Activated CD4-positive, alpha-beta T cell treated with anti-CD3 and anti-CD28 coated beads for 24 hours (primary cell): ENCODE results near the gene ZNF571.

Source experiments
- DNase-seq, 2 donors: peaks; one replicate each; pipeline ENCODE4 v3.0.0-alpha.2; 2020; ENCODE audit warnings: low read depth in 2 of 2

Gene ZNF571

DNA sequence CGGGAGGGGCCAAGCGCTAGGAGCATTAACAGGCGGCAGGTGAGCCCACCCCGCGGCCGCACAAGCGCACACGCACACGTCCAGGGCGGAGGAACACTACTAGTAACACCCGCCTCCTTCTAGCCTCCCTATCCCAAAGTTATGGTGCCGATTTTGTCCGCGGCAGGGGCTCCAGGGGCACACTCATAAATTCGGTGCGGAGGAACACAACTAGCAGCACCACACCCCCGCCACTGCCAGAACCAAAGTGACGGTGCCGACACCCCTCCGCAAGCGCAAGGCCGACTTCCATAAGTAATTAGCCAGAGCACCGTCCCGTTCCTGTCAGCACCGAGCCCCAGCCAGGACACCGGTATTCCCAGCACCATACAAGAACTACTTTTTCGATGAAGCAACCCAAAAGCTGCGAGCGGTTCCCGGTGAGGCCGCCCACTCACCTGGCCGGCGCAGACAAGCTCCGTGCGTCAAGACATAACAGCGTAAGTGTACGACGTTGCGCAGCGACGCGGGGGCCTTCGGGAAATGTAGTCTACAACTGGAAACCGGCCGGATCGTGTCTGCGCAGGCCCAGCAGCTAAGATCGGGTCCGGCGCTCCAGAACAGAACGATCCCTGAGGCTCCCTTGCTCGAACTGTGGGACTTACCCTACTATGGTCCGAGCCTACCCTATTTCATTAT lies at the start of gene ZNF571, which contains the start of gene ZNF540:
TSS of gene ZNF571 (minus strand) at position 489 of the 678 bp plus-strand sequence. CDS start 8,116 bp downstream, outside the sequence.
TSS of gene ZNF540 (plus strand) at position 573 of the 678 bp plus-strand sequence. CDS start 3,572 bp downstream, outside the sequence.
- DNase-seq, result peak; percentile 84 to 87

DNA sequence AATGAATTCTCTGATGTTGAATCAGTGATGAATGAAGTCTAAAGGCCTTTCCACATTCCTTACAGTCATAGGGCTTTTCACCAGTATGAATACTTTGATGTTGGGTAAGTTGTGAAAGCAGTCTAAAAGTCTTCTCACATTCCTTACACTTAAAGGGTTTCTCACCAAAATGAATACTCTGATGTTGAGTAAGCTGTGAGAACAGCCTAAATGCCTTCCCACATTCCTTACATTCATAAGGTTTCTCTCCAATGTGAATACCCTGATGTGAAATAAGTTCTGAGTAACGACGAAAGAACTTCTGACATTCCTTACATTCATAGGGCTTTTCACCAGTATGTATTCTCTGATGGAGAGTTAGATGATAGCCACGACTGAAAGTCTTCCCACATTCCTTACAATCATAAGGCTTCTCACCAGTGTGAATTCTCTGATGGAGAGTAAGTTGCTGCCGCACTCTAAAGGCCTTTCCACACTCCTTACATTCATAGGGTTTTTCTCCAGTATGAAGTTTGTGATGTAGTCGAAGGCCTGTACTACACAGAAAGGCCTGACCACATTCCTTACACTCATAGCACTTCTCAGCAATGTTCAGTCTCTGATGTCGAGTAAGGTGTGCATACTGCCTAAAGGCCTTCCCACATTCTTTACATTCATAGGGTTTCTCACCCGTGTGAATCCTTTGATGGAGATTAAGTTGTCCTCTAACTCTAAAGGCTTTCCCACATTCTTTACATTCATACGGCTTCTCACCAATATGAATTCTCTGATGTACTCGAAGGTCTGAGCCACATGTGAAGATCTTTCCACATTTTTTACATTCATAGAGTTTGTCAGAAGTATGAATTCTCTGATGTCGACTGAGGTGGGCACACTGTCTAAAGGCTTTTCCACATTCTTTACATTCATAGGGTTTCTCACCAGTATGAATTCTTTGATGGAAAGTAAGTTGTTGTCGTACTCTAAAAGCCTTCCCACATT lies 40.8 kb upstream of the ZNF571 start:
- DNase-seq, result no peak

DNA sequence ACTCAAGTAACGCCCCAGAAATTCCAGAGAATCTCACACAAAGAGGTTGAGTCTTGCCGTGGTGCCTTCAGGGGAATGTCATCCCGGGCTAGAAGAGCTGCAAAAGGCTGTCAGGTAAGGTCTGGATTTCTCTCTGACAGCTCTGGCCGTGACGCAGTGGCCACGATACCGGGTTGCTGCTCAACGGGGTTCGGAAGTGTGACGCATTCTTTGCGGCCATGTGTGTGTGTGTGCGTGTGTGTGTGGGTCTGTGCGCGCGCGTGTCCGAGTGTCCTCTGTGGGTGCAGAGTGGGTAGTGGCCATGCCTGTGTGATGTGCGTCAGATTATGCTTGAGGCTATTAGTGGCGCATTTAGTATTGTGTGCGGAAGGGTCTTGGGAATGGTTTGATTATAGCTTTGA lies 390 bp upstream of the ZNF571 start:
- peak; percentile 11 to 40 for DNase-seq

DNA sequence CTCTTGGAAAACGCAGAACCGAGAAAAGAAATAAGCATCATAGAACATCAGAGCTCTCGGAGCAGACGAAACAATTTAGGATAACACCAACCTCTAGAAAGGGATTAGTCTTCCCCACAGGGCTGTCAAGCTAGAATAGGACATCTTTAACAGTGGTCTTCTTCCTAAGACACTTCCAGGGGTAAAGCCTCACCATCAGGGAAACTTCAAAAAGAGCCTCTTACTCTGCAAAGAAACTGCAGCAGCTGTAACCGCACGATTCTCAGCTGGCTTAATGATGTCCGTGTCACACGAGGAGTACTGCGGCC lies 642 bp downstream of the ZNF571 start:
- DNase-seq, result no peak

DNA sequence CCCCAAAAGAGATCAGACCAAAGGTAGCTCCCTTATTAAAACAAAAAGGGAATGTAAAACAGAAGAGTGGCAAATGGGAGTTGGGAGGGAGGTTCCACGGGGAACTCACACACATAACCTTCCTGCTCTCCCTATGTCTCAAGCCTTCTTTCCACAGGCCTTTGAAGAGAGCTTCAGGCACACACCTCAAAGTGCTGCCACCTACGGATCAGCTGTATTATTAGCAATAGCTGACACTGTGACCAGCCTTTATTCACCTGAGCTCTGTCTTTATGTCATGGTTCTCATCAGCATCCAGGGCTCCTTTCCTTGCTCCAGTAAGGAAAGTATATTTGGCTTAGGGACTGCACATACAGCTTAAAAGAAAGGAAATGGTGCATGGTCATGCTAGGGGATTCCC lies 11.3 kb downstream of the ZNF571 start:
- DNase-seq, result no peak

DNA sequence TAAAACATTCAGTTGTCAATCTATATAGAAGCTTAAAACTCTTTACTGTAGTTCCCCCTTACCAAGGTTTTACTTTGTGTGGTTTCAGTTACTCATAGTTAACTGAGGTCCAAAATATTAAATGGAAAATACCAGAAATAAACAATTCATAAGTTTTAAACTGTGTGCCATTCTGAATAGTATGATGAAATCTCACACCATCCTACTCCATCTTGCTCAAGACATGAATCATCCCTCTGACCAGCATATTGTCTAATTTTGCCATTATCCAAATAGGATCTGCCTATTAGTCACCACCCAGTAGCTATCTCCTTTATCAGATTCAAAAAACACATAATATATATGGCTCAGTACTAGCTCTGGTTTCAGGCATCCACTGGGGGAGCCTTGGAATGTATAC lies 22.4 kb downstream of the ZNF571 start:
- DNase-seq, result no peak

DNA sequence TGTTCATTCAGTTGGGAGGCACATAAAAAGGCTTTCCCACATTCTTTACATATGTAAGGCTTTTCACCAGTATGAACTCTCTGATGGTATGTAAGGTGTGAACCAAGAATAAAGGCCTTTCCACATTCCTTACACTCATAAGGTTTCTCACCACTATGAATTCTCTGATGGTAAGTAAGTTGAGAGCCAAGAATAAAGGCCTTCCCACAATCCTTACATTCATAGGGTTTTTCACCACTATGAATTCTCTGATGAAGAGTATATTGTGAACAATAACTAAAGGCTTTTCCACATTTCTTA lies 29.3 kb downstream of the ZNF571 start:
- no peak for DNase-seq

DNA sequence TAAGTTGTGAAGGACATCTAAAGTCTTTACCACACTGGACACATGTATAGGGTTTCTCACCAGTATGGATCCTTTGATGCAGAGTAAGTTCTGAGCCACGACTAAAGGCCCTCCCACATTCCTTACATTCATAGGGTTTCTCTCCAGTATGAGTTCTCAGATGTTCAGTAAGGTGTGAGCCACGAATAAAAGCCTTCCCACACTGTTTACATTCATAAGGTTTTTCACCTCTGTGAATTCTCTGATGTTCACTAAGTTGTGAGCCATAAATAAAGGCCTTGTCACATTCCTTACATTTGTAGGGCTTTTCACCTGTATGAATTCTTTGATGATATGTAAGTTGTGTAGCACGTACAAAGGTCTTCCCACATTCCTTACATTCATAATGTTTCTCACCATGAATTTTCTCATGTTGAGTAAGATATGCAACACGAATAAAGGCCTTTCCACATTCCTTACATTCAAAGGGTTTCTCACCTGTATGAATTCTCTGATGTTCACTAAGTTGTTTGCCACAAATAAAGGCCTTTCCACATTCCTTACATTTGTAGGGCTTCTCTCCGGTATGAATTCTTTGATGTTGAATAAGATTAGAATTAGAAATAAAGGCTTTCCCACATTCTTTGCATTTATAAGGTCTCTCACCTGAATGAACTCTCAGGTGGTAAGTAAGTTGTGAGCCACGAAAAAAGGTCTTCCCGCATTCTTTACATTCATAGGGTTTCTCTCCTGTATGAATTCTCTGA lies 29.8 kb downstream of the ZNF571 start:
- no peak for DNase-seq

DNA sequence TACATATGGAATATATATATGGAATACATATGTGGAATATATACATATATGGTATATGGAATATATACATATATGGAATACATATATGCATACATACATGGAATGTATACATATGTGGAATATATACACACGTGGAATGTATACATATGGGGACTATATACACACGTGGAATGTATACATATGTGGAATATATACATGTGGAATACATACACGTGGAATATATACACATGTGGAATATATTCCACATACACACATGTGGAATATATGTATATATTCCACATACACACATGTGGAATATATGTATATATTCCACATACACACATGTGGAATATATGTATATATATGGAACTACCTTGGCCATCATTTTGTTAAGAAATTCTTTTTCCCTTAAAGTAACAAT lies 31.1 kb downstream of the ZNF571 start:
- no peak for DNase-seq

DNA sequence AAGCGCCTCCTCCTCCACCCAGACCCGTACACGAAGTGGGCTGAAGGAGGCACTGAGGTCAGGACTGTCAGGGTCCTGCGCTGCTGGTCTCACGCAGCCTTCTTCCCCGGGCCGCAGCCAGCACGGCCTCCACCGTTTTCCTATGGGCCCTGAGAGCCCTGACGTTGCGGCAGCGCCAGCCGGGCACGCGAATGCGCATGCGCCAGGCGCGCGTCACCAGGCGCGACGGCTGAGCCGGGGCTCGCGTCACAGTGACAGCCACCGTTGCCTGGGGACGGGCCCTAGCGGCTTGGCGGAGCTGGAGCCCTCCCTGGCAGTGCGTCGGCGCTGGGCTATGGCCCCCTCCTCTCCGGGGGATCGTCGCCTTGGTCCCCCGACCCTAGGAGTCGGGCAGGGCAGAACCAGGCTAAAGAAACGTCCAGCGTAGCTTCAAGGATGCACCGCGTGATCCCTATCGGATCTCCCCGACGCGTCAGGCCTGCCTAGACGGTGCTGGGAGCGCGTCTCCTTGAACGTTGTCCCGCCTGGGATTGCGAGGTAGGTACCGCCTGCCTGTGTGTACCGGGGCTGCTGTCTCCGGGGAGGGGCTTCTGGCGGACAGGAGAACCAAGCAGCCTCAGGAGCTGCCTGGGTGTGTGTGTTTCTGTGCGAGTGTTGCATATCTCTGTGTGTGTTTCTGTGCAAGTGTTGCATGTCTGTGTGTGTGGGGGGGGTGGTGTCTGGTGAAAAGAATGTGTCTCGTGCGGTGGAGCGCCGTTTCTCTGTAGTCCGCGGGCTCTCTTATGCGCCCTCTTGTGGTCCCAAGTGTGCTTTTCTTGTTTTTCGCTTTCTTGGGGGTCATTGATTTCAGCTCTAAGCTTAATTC lies 43.2 kb downstream of the ZNF571 start:
- peak; percentile 1 to 20 for DNase-seq

DNA sequence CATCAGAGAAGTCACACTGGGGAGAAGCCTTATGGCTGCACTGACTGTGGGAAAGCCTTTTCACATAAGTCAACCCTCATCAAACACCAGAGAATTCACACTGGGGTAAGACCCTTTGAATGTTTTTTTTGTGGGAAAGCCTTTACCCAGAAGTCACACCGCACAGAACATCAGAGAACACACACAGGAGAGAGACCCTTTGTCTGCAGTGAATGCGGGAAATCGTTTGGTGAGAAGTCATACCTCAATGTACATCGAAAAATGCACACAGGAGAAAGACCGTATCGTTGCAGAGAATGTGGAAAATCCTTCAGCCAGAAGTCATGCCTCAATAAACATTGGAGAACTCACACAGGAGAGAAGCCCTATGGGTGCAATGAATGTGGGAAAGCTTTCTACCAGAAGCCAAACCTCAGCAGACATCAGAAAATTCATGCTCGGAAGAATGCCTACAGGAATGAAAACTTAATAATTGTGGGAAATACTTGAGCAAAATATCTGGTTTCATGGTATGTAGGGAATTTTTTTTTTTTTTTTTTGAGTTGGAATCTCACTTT lies 57.1 kb downstream of the ZNF571 start:
- no peak for DNase-seq

DNA sequence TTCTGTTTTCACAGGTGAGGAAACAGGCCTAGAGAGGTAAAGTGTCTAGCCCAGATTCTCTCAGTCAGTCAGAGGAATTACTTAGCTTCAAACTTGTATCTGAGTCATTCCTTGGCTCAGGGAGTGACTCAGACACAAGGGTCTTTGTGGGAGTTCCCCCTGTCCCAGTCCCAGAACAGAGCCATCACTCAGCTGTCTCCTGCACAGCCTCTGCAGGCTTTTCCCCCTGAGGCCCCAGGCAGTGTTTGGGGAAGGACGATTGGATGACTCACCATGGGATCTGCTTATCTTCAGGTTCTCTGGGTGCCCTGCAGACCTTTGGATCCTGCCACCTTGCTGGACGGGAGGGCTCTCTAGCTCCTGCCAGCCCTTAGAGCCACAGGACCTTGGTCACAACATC lies 74.7 kb downstream of the ZNF571 start:
- DNase-seq, result no peak
